ENCODE measurements around the gene CORO6.

DNA sequence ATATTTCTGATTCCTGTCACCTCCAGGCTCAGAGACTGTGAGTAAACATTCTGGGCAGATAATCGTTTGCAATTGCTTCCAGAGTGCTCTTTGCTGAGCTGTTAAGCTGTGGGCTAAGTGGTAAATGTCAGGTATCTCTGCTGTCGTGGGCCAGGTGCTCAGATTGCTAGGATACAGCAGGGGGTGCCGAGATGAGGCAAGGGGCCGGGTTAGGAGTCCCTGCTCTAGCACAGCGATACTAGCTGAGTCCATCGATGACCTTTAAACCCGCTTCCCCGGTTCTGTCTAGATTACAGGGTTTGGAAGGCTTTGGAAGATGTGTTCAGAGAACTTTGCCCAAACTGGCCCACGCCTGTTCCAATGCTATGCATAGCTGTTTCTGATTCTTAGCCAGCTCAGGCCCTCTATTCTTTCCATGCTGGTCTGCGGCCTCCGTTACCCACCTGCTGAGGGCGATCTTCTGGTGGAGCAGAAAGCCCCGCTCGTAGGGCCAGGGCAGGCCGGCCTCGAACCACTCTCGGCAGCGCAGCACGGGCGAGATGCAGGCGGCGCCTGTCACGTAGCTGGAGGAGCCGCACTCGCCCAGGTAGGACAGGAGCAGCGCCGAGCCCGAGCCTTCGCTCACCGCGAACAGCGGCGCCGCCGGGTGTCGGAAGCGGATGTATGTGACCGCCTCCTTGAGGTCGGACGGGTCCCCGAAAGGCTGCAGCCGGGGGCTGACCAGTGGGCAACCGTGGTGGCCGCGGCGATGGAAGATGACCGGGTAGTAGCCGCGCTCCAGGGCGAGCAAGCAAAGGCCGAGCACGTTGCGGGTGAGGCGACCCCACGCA lies 56.9 kb downstream of the CORO6 start:
- TF ChIP-seq, protein P1, sequence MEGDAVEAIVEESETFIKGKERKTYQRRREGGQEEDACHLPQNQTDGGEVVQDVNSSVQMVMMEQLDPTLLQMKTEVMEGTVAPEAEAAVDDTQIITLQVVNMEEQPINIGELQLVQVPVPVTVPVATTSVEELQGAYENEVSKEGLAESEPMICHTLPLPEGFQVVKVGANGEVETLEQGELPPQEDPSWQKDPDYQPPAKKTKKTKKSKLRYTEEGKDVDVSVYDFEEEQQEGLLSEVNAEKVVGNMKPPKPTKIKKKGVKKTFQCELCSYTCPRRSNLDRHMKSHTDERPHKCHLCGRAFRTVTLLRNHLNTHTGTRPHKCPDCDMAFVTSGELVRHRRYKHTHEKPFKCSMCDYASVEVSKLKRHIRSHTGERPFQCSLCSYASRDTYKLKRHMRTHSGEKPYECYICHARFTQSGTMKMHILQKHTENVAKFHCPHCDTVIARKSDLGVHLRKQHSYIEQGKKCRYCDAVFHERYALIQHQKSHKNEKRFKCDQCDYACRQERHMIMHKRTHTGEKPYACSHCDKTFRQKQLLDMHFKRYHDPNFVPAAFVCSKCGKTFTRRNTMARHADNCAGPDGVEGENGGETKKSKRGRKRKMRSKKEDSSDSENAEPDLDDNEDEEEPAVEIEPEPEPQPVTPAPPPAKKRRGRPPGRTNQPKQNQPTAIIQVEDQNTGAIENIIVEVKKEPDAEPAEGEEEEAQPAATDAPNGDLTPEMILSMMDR (IDR thresholded peaks at IDR 0.05), result no peak
- TF ChIP-seq POLR2AphosphoS5 (IDR thresholded peaks at IDR 0.05), result no peak
- TF ChIP-seq EP300 (IDR thresholded peaks at IDR 0.05), result no peak
- no peak for TF ChIP-seq POLR2A (IDR thresholded peaks at IDR 0.05)
